ENCODE results near the gene GRID2. TPM values are rescaled to one million over a fixed set of nuclear protein-coding genes. Genes with fewer than 3 reads are reported as not detected.

The GRID2 gene
- total RNA-seq, 1 experiment from 2014 or later = not detected

GRCh38 chr4:93502991-93503390 lies 1199.2 kb downstream of the GRID2 start:
- DNase-seq (ENCODE audit: low spot score) = no peak

GRCh38 chr4:93513851-93514250 lies 1210.1 kb downstream of the GRID2 start:
- no peak for DNase-seq (ENCODE audit: low spot score)

- DNase-seq (ENCODE audit: low spot score) = no peak
Observed at GRCh38 chr4:93515208-93515607, 1211.4 kb downstream of the GRID2 start.

GRCh38 chr4:93529692-93530372 lies 1226.1 kb downstream of the GRID2 start:
- DNase-seq (ENCODE audit: low spot score) = no peak

- no peak for DNase-seq (ENCODE audit: low spot score)
Observed at GRCh38 chr4:93532234-93532633, 1228.5 kb downstream of the GRID2 start.

GRCh38 chr4:93540562-93540961 lies 1236.8 kb downstream of the GRID2 start:
- DNase-seq (ENCODE audit: low spot score) = no peak

GRCh38 chr4:93561842-93562241 lies 1258.1 kb downstream of the GRID2 start:
- no peak for DNase-seq (ENCODE audit: low spot score)

GRCh38 chr4:93568758-93569157 lies 1265.0 kb downstream of the GRID2 start:
- no peak for DNase-seq (ENCODE audit: low spot score)

- no peak for DNase-seq (ENCODE audit: low spot score)
Observed at GRCh38 chr4:93573285-93573684, 1269.5 kb downstream of the GRID2 start.

GRCh38 chr4:93578942-93579341 lies 1275.2 kb downstream of the GRID2 start:
- DNase-seq (ENCODE audit: low spot score) = no peak

- DNase-seq (ENCODE audit: low spot score) = no peak
Observed at GRCh38 chr4:93605163-93605562, 1301.4 kb downstream of the GRID2 start.

- peak; percentile 3 for DNase-seq (ENCODE audit: low spot score)
Observed at GRCh38 chr4:93617606-93618005, 1313.8 kb downstream of the GRID2 start.

GRCh38 chr4:93633721-93634120 lies 1330.0 kb downstream of the GRID2 start:
- DNase-seq (ENCODE audit: low spot score) = no peak

- no peak for DNase-seq (ENCODE audit: low spot score)
Observed at GRCh38 chr4:93635943-93636342, 1332.2 kb downstream of the GRID2 start.

- no peak for DNase-seq (ENCODE audit: low spot score)
Observed at GRCh38 chr4:93645120-93645519, 1341.4 kb downstream of the GRID2 start.

GRCh38 chr4:93646233-93646930 lies 1342.6 kb downstream of the GRID2 start:
- DNase-seq (ENCODE audit: low spot score) = peak; percentile 31

- DNase-seq (ENCODE audit: low spot score) = no peak
Observed at GRCh38 chr4:93648258-93648657, 1344.5 kb downstream of the GRID2 start.

- DNase-seq (ENCODE audit: low spot score) = no peak
Observed at GRCh38 chr4:93649828-93650227, 1346.1 kb downstream of the GRID2 start.

- no peak for DNase-seq (ENCODE audit: low spot score)
Observed at GRCh38 chr4:93654211-93654610, 1350.4 kb downstream of the GRID2 start.

- no peak for DNase-seq (ENCODE audit: low spot score)
Observed at GRCh38 chr4:93657527-93657926, 1353.8 kb downstream of the GRID2 start.

GRCh38 chr4:93658443-93658842 lies 1354.7 kb downstream of the GRID2 start:
- DNase-seq (ENCODE audit: low spot score) = peak; percentile 21

GRCh38 chr4:93659629-93660028 lies 1355.9 kb downstream of the GRID2 start:
- DNase-seq (ENCODE audit: low spot score) = peak; percentile 25

- DNase-seq (ENCODE audit: low spot score) = no peak
Observed at GRCh38 chr4:93660036-93660435, 1356.3 kb downstream of the GRID2 start.

GRCh38 chr4:93670434-93670833 lies 1366.7 kb downstream of the GRID2 start:
- no peak for DNase-seq (ENCODE audit: low spot score)
